Retinal pigment epithelial cell (primary cell): ENCODE data around the gene CDC25A.
"Not testable (repeated sequence)": the region's sequence is repeated elsewhere in the genome, so short reads cannot be mapped to it uniquely, and the experiment has no call there.

Experiments used
- DNase-seq: peaks from one replicate; pipeline ENCODE4 v3.0.0-alpha.2; 2010; ENCODE audit warnings: low read depth
- H3K4me3 ChIP-seq: 2 replicates; pipeline ENCODE4 v1.5.1; 2011; ENCODE audit warnings: mild to moderate bottlenecking, low read length, control low read depth, moderate library complexity
- CTCF ChIP-seq: conservative IDR thresholded peaks from 2 replicates; pipeline ENCODE4 v1.5.1; 2011; ENCODE audit warnings: low read depth, low read length, control low read depth, inconsistent platforms

The CDC25A gene

GRCh38 chr3:48215019-48215418 lies 26.8 kb upstream of the CDC25A start:
- no peak for TF ChIP-seq CTCF
- no peak overlapping the region for H3K4me3 ChIP-seq
- DNase-seq: no peak

GRCh38 chr3:48214225-48214624 lies 26.0 kb upstream of the CDC25A start:
- no peak overlapping the region for H3K4me3 ChIP-seq

GRCh38 chr3:48211776-48212175 lies 23.6 kb upstream of the CDC25A start:
- not testable (repeated sequence) for DNase-seq, H3K4me3 ChIP-seq

More at GRCh38 chr3:48214225-48214624, 26.0 kb upstream of the CDC25A start:
- no peak for TF ChIP-seq CTCF
- no peak for DNase-seq

DNA sequence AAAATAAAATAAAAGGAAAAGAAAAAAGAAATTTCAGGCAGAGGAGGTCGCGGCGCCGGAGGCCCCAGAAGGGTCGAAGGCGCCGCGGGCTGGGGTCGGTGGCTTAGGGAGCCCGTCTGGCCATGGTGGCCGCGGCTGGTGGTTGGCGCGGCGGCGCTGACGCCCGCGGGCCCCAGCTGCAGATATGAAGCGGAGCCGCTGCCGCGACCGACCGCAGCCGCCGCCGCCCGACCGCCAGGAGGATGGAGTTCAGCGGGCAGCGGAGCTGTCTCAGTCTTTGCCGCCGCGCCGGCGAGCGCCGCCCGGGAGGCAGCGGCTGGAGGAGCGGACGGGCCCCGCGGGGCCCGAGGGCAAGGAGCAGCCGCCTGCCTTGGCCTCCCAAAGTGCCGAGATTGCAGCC lies 22.3 kb upstream of the CDC25A start:
- not testable (repeated sequence) for H3K4me3 ChIP-seq, DNase-seq

- no peak for DNase-seq
- no peak for TF ChIP-seq CTCF
- no peak overlapping the region for H3K4me3 ChIP-seq
Measured at GRCh38 chr3:48209445-48209844, 21.2 kb upstream of the CDC25A start.

GRCh38 chr3:48208076-48208475 lies 19.9 kb upstream of the CDC25A start:
- H3K4me3 ChIP-seq: no peak overlapping the region
- DNase-seq: no peak
- no peak for TF ChIP-seq CTCF

DNA sequence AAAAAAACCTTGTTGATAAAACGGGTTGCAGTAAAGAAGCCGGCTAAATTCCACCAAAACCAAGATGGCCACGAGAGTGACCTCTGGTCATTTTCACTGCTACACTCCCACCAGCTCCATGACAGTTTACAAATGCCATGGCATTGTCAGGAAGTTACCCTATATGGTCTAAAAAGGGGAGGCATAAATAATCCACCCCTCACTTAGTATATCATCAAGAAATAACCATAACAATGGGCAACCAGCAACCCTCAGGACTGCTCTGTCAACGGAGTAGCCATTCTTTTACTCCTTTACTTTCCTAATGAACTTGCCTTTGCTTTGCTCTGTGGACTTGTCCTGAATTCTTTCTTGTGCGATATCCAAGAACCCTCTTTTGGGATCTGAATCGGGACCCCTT lies 14.4 kb upstream of the CDC25A start:
- H3K4me3 ChIP-seq: no peak overlapping the region
- DNase-seq: no peak
- TF ChIP-seq CTCF: no peak

- no peak for TF ChIP-seq CTCF
Measured at GRCh38 chr3:48199117-48199516, 10.9 kb upstream of the CDC25A start.

More at GRCh38 chr3:48199117-48199516, 10.9 kb upstream of the CDC25A start:
- DNase-seq: no peak
- no peak overlapping the region for H3K4me3 ChIP-seq
